HG03280 (cell line): ENCODE measurements around the gene SLC16A2.
A peak's percentile ranks its signal among the peaks of the same experiment; 100 is the strongest.
"Not testable (repeated sequence)": the region's sequence is repeated elsewhere in the genome, so short reads cannot be mapped to it uniquely, and the experiment has no call there.

Experiments
- ATAC-seq: cut with Tn5 transposase; IDR thresholded peaks from one replicate; pipeline ENCODE4 v1.9.1; 2021; ENCODE audit warnings: mild to moderate bottlenecking, moderate library complexity; ENCODE audit not compliant: unreplicated experiment

The SLC16A2 gene

DNA sequence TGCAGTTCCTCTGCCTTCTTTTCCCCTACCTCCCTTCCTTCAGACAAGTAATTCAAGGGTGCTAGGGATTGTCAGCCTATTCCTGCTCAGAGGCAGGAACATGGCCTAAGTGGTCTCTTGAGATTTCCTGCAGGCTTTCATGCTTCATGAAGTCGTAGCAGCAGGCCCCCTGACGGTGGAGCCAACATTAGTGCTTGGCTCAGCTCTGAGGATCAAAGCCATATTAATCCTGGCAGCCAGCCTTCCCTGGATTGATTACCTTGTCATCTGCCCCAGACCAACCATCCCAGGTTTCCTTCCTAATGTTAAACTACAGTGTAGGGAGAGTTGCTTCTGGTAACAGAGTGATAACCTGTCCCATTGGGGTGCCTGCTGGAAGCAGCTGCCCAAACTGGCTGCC is 84.1 kb downstream of the SLC16A2 start:
- ATAC-seq = no peak

DNA sequence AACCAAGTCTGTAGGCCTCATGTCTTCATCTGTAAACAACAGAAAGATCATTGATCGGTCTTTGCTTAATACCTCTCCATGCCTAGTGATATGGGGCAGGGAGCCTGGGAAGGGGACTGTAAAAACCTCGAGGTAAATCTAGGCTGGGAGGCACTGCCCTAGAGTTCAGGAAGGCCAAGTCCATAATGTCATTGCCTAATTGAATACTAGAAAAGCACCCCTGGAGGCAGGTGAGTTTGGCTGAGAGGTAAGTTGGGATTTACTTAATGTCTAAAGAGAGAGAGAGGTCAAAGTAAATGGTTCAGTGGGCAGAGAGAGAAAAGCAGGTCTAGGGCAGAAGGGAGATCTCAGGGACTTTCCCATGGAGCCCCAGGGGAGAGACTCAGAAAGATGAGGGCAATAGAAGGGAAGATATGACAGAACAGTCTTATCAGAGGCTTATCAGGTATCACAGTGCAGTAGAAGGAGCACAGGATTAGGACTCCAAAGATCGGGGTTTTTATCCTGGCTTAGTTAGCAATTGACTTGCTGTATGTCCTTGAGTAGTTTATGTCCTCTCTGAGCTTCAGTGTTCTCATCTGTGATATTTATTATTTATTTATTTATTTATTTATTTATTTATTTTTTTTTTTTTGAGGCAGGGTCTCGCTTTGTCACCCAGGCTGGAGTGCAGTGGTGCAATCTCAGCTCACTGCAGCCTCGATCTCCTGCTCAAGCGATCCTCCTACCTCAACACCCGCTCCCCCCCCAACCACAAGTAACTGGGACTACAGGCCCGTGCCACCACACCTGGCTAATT is 85.2 kb downstream of the SLC16A2 start:
- peak; percentile 56 for ATAC-seq

DNA sequence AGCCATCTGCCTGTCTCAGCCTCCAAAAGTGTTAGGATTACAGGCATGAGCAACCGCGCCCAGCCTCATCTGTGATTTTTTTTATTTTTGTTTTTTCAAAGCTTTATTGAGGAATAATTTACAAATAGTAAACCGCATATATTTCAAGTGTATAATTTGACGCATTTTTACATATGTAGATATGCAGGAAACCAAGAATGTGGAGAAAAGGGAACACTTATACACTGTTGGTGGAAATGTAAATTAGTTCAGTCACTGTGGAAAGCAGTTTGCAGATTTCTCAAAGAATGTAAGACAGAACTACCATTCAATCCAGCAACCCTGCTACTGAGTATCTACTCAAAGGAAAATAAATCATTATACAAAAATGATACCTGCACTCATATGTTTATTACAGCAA is 85.9 kb downstream of the SLC16A2 start:
- ATAC-seq = no peak

DNA sequence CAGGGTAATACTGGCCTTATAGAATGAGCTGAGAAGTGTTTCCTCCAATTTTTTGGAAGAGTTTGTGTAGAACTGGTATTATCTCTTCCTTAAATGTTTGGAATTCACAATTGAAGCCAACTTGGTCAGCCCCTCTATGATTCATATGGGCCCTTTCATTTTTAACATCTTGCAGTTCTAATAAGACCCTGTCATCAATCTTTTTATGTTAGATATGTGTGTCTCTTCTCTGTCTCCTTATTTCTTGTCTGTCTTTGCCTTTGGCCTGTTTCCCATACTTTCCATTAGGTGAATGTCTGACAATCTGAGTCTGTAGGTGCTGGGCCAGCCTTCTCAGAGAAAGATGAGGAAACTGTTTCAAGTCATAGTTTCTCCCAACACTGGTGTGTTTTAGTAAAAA is 88.7 kb downstream of the SLC16A2 start:
- ATAC-seq = peak; percentile 18

DNA sequence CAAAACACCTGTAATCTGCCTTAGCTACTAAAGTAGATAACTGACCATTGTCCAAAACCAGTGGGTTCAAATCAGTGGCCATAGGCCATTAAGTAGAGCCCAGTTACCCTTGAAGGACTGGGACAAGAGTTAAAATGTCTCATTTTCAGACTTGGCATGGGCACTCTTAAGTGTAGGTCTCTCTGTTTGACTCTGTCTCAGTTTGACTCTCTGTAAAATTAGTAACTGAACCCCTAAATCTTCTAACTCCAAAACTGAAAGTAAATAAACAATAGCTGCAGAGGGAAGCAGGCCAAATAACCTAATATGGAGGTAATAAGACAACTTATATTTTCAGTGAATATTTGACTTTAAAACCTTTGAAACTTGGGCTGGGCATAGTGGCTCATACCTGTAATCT is 89.1 kb downstream of the SLC16A2 start:
- peak; percentile 67 for ATAC-seq

DNA sequence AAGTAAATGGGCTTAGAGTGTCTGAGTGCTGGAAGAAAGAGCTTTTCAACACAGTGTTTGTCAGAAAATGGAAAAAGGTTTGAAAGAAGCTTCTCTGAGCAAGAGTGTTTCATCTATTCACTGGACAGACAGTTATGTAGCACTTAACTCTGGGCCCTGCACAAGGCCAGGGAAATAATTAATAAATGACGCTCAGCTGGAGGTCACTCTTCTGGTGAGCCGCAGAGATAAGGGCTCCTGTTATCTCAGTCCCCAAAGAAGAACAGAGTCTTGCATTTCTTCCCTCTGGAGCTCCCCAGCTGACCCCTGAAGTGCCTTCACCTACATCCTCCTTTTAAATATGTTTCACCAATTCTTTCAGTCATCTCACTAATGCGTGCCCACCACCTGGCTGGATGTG is 90.4 kb downstream of the SLC16A2 start:
- ATAC-seq = no peak

DNA sequence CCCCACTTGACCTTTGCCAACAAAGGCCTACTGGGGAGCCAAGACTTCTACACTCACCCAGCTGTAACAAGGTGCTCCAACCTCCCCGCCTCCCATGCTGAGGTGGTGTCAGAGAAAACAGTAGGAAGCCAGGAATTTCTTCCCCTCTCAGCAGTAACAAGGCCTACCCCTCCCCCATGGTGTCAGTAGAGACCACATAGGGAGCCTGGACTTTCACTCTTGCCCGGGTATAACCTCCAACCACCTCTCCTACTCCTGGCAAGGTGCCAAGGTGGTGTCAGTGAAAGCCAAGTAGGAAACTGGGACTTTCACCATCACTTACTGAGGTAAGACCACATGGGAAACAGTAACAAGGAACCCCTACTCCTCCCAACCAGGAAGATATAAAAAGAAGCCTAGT is 93.1 kb downstream of the SLC16A2 start:
- ATAC-seq = no peak

DNA sequence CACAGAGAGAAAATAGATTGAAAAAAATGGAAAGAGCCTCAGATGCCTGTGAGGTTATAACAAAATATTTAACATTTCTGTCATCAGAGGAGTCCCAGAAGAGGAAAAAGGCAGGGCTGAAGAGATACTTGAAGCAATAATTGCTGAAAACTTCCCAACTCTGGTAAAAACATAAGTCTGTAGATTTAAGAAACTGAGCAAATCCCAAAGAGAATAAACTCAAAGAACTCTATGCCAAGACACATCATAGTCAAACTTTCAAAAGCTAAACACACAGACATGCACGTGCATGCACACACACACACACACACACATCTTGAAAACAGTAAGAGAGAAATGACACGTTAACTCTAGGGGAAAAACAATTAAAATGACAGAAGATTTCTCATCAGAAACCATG is 94.1 kb downstream of the SLC16A2 start:
- no peak for ATAC-seq

DNA sequence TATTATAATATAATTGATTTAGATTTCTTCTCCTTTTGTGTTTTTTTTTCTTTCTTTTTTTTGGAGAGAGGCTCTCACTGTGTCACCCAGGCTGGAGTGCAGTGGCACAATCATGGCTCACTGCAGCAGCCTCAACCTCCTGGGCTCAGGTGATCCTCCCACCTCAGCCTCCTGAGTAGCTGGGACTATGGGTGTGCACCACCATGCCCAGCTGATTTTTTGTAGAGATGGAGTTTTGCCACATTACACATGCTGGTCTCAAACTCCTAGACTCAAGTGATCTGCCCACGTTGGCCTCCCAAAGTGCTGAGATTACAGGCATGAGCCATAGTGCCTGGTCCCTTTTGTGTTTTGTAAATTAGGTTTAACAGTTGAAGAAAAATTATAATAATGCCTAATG is 94.7 kb downstream of the SLC16A2 start:
- ATAC-seq = not testable (repeated sequence)

DNA sequence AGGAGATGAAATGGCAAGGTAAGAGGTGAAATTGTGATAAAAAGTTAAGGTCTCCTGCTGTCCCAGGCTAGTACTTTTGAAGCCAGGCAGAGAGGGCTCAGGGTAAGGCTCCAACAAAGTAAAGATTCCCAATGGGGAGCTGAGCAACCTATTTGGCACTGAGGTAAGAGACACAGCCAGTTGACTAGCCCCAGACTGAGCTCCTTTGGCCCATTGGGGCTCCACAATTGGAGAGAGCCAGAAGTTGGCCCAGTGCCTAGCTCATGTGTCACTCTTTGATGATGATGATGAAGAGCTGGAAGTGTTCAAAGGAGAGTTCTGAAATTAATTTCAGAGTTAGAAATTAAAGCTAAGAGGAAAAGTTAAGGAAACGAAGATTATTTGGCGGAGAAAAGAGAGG is 98.6 kb downstream of the SLC16A2 start:
- no peak for ATAC-seq

DNA sequence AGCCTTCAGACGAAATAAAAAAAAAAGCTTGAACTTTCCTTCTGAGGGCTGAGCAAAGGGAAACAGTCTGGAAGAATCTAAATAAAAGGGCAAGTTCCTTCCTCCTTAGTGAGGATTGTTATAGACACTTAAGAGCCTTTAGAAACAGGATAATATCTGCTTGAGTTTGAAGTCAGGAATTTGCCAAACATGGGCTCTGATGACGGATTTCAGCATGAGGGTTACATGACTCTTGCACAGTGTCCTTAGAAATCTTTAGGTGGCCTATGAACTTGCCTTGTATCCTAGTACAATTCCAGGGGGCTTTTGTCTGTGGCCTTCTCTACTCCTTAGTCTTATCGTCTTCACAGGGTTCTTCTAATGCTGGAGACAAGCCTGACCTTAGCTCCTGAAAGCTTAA is 99.0 kb downstream of the SLC16A2 start:
- no peak for ATAC-seq

DNA sequence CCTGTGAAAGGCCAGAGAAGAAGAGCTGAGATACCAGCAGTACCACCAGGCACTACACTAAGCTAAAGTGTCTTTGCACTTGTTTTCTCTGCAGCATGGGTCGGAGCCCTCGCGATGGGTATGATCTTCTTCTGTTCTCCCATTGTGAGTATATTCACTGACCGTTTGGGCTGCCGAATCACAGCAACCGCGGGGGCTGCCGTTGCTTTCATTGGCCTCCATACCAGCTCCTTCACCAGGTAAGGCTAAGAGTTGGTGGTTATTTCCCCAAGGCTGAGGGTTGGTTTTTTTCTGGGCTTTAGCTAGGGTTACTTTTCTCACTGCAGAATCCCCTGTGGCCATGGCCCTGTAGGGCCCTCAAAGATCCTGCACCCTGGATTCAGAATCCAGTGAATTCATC is 99.6 kb downstream of the SLC16A2 start:
- ATAC-seq = no peak

DNA sequence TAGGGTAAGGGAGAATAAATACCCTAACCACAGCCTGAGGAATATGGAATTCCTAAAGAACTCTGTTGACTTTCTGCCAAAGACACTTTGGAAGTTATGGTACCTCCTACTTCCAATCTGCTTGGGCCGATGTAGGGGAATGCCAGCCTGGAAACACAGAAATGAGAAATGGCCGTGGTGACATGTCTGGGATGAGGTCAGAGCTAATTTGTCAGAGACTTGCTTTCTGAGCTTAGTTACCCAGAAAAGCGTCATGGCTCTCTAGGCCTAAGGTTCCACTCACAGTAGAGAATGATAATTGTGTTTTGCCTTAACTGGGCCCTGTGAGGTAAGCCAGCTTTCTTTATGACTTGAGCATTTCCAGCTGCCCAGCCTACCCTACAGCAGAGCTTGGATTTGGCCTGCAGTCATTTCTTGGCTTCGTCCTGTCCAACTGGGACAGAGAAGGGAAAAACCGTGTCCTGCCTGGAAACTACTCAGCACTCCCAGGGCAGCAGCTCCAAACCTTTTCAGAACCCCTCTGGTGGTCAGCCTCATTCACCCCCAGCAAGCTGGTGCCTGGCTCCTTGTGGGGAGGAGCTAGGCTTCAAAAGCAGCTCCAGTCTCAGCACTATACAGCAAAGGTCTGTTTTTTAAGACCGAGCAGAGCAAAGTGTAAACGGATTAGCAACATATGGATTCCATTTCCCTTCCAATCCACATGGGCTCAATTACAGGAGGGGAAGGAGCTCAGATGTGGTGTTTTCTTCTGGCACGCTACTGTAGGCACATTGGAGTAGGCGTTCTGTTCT is 100.9 kb downstream of the SLC16A2 start:
- ATAC-seq = no peak

DNA sequence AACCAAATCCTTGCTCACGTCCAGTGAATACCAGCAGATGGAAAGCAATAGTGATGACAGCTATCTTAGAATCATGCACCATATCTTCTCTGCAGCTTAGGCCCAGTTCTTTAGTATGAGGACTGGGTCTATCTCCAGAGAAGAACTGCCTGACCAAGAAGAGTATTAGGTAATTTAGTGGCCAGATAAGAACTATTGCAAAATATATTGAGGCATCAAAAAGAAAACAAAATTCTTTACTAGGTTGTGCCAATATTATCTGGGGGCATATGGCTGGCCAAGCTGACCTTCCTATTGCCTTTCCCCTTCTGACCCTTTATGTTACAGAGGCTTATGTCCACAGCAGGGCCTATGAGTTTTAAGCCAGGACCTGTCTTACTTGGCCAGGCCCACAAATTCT is 101.9 kb downstream of the SLC16A2 start:
- ATAC-seq = no peak

DNA sequence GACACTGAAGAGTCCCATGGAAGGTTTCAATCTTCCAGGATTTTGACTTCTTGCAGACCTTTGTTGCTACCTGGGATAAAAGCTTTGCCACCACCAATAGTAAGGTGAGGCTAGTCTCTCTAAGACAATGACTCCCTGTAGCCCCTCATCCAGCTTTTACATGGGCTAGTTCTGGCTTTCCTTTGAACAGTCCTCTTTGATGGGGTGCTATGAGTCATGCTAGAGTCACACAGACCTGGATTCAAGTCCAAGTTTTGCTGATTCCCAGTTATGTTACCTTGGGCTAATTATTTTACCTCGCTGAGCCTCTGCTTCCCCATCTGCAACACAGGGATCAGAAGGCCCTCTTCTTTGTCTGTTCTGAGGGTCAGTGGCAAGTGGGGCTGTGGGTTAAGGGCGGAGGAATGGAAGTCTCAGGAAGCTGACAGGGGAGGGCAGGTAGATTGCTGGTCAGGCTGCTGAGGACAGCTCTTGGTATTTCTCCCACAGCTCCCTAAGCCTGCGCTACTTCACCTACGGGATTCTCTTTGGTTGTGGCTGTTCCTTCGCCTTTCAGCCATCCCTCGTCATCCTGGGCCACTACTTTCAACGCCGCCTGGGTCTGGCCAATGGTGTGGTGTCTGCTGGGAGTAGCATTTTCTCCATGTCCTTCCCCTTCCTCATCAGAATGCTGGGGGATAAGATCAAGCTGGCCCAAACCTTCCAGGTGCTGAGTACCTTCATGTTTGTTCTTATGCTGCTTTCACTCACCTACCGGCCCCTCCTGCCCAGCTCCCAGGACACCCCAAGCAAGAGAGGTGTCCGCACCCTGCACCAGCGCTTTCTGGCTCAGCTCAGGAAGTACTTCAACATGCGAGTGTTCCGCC is 102.8 kb downstream of the SLC16A2 start:
- no peak for ATAC-seq

DNA sequence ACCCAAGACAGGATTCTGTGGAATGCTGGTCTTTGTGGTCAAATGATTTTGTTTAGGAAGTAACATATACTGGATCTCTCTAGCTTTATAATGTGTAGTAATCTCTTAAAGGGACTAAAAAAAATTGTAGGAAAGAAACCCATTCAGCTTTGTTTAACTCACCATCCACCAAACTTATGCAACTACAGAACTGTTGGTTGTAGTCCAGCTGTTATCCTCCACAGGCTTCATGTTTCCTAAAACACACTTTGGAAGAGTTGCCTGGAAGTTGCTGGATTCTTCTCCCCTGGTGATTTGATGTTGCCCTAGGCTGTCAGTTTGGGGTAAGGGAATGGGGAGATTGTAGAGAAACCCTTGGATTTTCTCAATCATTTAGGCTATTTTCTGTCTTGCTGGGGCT is 103.8 kb downstream of the SLC16A2 start:
- no peak for ATAC-seq

DNA sequence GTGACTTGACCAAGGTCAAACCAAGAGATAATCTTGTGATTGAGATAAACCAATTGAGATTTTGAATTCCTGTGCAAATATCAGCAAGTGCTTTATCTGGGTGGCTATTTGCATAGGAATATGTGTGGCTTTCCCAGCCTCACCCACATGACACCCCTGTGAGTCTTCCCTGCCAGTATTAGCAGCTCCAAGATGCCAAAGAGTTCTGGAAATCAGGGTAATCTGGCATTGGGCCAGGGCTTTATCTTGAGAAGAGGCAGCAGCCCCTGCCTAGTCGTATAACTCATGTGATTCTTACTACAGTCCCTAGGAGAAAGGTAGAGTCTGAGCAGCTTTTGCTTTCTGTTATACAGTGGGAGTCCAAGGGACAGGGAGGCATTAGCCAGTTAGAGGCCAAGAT is 105.5 kb downstream of the SLC16A2 start:
- ATAC-seq = no peak

DNA sequence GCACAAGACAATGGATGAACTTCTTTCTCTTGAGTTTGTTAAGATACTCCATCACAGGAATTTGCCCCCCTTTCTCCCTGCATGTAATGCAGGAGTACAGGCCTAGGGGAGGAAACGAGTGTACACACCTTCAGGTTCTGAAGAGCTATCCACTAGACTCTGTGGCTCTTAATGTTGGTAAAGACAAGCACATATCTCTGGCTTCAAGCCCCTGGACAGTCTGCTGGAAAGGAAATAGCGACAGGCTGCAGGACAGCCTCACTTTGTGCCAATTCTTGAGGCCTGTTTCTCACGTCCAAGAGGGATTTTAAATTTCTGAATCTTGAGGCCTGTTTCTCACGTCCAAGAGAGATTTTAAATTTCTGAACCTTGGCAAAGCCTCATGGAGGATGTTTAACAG is 106.1 kb downstream of the SLC16A2 start:
- ATAC-seq = no peak

DNA sequence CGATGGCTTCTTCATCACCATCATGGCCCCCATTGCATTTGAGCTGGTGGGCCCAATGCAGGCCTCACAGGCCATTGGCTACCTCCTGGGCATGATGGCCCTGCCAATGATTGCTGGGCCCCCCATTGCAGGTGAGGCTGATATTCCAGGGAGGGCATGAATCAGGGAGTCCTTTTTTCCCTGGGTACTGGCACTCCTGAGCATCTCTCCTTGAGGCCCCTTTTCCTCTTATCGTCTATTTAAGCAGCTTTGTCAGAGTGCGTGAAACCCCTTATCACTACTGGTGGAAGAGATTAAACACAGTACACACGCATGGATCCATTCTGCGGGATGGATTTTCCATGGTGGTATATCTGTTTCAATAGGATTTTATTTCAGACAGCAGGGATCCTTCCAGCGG is 108.0 kb downstream of the SLC16A2 start:
- no peak for ATAC-seq

DNA sequence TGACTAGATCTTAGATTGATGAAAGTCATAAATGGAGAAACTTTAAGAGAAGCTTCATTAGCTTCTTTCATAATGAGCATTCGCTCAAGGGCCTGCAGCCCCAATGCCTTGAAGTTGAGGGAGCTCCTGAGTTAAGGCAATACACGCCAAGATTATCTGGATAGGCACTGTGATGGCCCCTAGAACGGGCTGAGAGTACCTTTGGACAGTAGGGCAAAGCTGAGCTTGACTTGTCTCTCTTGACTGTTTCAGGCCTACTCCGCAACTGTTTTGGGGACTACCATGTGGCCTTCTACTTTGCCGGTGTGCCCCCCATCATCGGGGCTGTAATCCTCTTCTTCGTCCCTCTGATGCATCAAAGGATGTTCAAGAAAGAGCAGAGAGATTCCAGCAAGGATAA is 109.8 kb downstream of the SLC16A2 start:
- no peak for ATAC-seq

DNA sequence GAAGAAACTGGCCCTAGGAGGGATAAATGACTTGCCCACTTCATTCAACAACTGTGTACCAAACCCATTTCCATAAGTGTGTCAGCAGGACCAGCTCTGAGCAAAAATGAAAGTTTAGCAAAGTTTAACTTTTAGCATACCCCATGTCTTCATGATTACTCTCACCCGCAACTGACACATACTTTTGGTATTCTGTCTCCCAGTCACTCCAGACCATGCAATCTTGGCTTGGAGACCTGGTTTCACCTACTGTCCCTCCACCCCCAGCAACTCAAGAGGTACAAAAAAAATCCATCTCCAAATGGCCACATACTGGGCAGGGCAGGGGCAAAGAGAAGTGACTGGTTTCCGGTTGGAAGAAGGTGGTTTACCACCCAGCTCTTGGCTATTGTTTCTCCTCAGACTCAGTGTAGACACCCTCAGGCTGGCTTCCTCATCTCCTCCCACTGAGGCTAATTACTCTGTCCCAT is 113.3 kb downstream of the SLC16A2 start:
- no peak for ATAC-seq

DNA sequence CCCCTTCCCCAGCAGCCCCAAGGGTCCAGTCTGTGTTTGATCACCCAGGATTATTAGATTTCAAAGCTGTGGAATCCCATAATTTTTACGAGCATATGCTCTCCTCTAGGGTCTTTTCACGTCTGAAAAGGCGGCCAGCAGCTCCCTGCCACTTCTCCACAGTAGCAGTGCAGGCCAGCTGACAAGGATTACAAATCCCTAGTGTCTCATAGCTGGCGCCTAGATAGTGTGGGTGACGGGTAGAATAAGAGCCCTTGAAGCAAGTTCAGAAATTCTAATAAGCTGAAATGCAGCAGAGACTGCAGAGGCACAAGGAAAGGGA is 113.8 kb downstream of the SLC16A2 start:
- peak; percentile 3 for ATAC-seq
